ENCODE measurements around the gene FAIM2. TPM values are rescaled to one million over a fixed set of nuclear protein-coding genes. Genes with fewer than 3 reads are reported as not detected.

Gene FAIM2
- total RNA-seq, 2 donors from 2014 or later, result 2.8 TPM

GRCh38 chr12:49917788-49918173, 14.1 kb upstream of the FAIM2 start:
- no peaks in the 10 kb centered on the region for H3K27me3 ChIP-seq (replicated peaks; ENCODE audit: insufficient read depth)
- no peak overlapping the region for H3K4me3 ChIP-seq
- no peak for TF ChIP-seq CTCF (IDR thresholded peaks at IDR 0.05)
- DNase-seq (ENCODE audit: low spot score), result no peak
- no peak overlapping the region for H3K27ac ChIP-seq
- no peaks in the 10 kb centered on the region for H3K9me3 ChIP-seq
- no peak for ATAC-seq (ENCODE audit: insufficient number of reproducible peaks, low FRiP score, low read depth)
- H3K36me3 ChIP-seq, result no peaks in the 10 kb centered on the region
- no peaks in the 10 kb centered on the region for H3K4me1 ChIP-seq (ENCODE audit: control insufficient read depth in 1 of 2, low read depth in 2 of 2)

GRCh38 chr12:49917166-49917787, 13.6 kb upstream of the FAIM2 start:
- H3K4me3 ChIP-seq, result no peak overlapping the region
- DNase-seq (ENCODE audit: low spot score), result no peak
- H3K36me3 ChIP-seq, result no peaks in the 10 kb centered on the region
- ATAC-seq (ENCODE audit: insufficient number of reproducible peaks, low FRiP score, low read depth), result no peak
- no peaks in the 10 kb centered on the region for H3K27me3 ChIP-seq (replicated peaks; ENCODE audit: insufficient read depth)
- no peak for TF ChIP-seq CTCF (IDR thresholded peaks at IDR 0.05)
- no peak overlapping the region for H3K27ac ChIP-seq
- no peaks in the 10 kb centered on the region for H3K4me1 ChIP-seq (ENCODE audit: control insufficient read depth in 1 of 2, low read depth in 2 of 2)
- H3K9me3 ChIP-seq, result no peaks in the 10 kb centered on the region

- no peak overlapping the region for H3K4me3 ChIP-seq
- no peak for TF ChIP-seq CTCF (IDR thresholded peaks at IDR 0.05)
- DNase-seq (ENCODE audit: low spot score), result no peak
Measured at GRCh38 chr12:49916129-49916919, 12.6 kb upstream of the FAIM2 start.

GRCh38 chr12:49912345-49913255, 8.9 kb upstream of the FAIM2 start:
- H3K4me1 ChIP-seq (ENCODE audit: control insufficient read depth in 1 of 2, low read depth in 2 of 2), result no peaks in the 10 kb centered on the region
- ATAC-seq (ENCODE audit: insufficient number of reproducible peaks, low FRiP score, low read depth) (no peak), DNase-seq (ENCODE audit: low spot score) (no peak)
- TF ChIP-seq CTCF (IDR thresholded peaks at IDR 0.05), result no peak
- H3K9me3 ChIP-seq, result no peaks in the 10 kb centered on the region
- no peaks in the 10 kb centered on the region for H3K27me3 ChIP-seq (replicated peaks; ENCODE audit: insufficient read depth)
- no peak overlapping the region for H3K4me3 ChIP-seq
- no peaks in the 10 kb centered on the region for H3K36me3 ChIP-seq
- no peak overlapping the region for H3K27ac ChIP-seq

More at GRCh38 chr12:49916129-49916919, 12.6 kb upstream of the FAIM2 start:
- Histone ChIP-seq H3K9me3 (no peaks in the 10 kb centered on the region), H3K4me1 (ENCODE audit: control insufficient read depth in 1 of 2, low read depth in 2 of 2) (no peaks in the 10 kb centered on the region), H3K27ac (no peak overlapping the region), H3K36me3 (no peaks in the 10 kb centered on the region), H3K27me3 (replicated peaks; ENCODE audit: insufficient read depth) (no peaks in the 10 kb centered on the region)
- no peak for ATAC-seq (ENCODE audit: insufficient number of reproducible peaks, low FRiP score, low read depth)

GRCh38 chr12:49911213-49911605, 7.5 kb upstream of the FAIM2 start:
- H3K36me3 ChIP-seq, result no peaks in the 10 kb centered on the region
- H3K27ac ChIP-seq, result no peak overlapping the region
- no peak overlapping the region for H3K4me3 ChIP-seq
- TF ChIP-seq CTCF (IDR thresholded peaks at IDR 0.05), result no peak
- H3K27me3 ChIP-seq (replicated peaks; ENCODE audit: insufficient read depth), result no peaks in the 10 kb centered on the region
- DNase-seq (ENCODE audit: low spot score), result no peak
- no peaks in the 10 kb centered on the region for H3K9me3 ChIP-seq
- no peak for ATAC-seq (ENCODE audit: insufficient number of reproducible peaks, low FRiP score, low read depth)
- H3K4me1 ChIP-seq (ENCODE audit: control insufficient read depth in 1 of 2, low read depth in 2 of 2), result no peaks in the 10 kb centered on the region

Data from thoracic aorta (tissue), 2 donors.